Suprapubic skin (tissue), 3 donors: ENCODE measurements around the gene SPG7.

Source experiments
- POLR2A ChIP-seq, 2 donors: fragments of 450-650 bp; IDR thresholded peaks; one replicate each; pipeline ENCODE4 v1.6.1; 2017; ENCODE audit warnings: antibody characterized with exemption in 2 of 2, mild to moderate bottlenecking in 2 of 2, moderate library complexity in 2 of 2
- TF ChIP-seq, protein P1 (sequence below), 2 donors: fragments of 200-600 bp in 1 of 2; fragments of 450-650 bp in 1 of 2; sonication (generic) in 1 of 2; IDR thresholded peaks; one replicate each; pipeline ENCODE4 v1.5.1; 2016 to 2019; ENCODE audit warnings: antibody characterized with exemption in 2 of 2, mild to moderate bottlenecking in 1 of 2, moderate library complexity in 1 of 2

DNA sequence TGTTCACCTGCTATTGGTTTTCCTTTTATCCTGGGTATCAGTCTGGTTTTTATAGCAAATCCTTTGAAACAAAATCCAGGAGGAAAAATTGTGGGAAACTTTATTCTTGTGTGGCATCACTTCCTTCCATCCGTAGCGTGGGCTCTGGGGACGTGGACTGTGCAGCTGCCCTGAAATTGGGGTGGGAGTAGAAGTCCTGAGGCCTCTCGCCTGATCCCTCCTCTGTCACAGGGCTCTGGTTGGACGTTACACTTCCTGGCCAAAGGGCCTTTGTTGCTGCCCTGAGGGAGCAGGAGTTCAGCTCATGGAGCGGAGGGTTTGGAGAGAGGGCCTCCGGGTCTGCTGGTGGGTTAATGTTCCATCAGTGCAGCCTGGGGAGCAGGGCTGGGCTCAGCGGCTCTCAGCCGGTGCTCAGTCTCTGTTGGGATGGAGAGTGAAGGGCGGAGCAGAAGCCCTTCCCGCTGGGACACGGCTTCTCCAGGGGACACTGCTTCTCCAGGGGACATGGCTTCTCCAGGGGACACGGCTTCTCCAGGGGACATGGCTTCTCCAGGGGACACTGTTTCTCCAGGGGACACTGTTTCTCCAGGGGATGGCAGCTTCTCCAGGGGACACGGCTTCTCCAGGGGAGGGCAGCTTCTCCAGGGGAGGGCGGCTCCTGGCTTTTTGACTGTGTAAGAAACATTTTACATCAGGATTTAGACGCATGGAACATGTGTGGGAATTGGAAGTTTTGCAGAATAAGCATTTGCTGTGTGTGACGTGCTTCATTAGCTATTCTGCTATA lies 37.0 kb downstream of the SPG7 start:
- no peak for TF ChIP-seq POLR2A (IDR thresholded peaks at IDR 0.05)
- TF ChIP-seq, protein P1, sequence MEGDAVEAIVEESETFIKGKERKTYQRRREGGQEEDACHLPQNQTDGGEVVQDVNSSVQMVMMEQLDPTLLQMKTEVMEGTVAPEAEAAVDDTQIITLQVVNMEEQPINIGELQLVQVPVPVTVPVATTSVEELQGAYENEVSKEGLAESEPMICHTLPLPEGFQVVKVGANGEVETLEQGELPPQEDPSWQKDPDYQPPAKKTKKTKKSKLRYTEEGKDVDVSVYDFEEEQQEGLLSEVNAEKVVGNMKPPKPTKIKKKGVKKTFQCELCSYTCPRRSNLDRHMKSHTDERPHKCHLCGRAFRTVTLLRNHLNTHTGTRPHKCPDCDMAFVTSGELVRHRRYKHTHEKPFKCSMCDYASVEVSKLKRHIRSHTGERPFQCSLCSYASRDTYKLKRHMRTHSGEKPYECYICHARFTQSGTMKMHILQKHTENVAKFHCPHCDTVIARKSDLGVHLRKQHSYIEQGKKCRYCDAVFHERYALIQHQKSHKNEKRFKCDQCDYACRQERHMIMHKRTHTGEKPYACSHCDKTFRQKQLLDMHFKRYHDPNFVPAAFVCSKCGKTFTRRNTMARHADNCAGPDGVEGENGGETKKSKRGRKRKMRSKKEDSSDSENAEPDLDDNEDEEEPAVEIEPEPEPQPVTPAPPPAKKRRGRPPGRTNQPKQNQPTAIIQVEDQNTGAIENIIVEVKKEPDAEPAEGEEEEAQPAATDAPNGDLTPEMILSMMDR (IDR thresholded peaks at IDR 0.05) = no peak
